GM18519 (cell line): ENCODE data around the gene IQCE.

Experiments
- ATAC-seq: cut with Tn5 transposase; IDR thresholded peaks from one replicate; pipeline ENCODE4 v1.9.1; 2021; ENCODE audit warnings: mild to moderate bottlenecking, moderate library complexity; ENCODE audit not compliant: unreplicated experiment, low FRiP score

IQCE gene

GRCh38 chr7:2558629-2559282 is at the start of gene IQCE:
Gene IQCE, plus strand, starts transcription at chr7:2558979. Its CDS starts 203 bp downstream, at chr7:2559182.
- peak; percentile 54 for ATAC-seq

GRCh38 chr7:2509298-2509906 is 49.4 kb upstream of the IQCE start:
- no peak for ATAC-seq

- ATAC-seq, result no peak
Observed at GRCh38 chr7:2510130-2510776, 48.5 kb upstream of the IQCE start.

- ATAC-seq, result no peak
Observed at GRCh38 chr7:2510909-2511768, 47.6 kb upstream of the IQCE start.

- no peak for ATAC-seq
Observed at GRCh38 chr7:2511769-2512168, 47.0 kb upstream of the IQCE start.

GRCh38 chr7:2512179-2512661 is 46.6 kb upstream of the IQCE start:
- ATAC-seq, result no peak

- ATAC-seq, result no peak
Observed at GRCh38 chr7:2512713-2513112, 46.1 kb upstream of the IQCE start.

GRCh38 chr7:2513702-2514101 is 45.1 kb upstream of the IQCE start:
- ATAC-seq, result no peak

GRCh38 chr7:2514473-2515423 is 44.0 kb upstream of the IQCE start:
- ATAC-seq, result no peak

GRCh38 chr7:2515424-2516193 is 43.2 kb upstream of the IQCE start:
- no peak for ATAC-seq

- ATAC-seq, result no peak
Observed at GRCh38 chr7:2516194-2516555, 42.6 kb upstream of the IQCE start.

GRCh38 chr7:2517026-2517425 is 41.8 kb upstream of the IQCE start:
- no peak for ATAC-seq

- ATAC-seq, result no peak
Observed at GRCh38 chr7:2517678-2518507, 40.9 kb upstream of the IQCE start.

GRCh38 chr7:2518737-2519118 is 40.1 kb upstream of the IQCE start:
- no peak for ATAC-seq

GRCh38 chr7:2519119-2519930 is 39.5 kb upstream of the IQCE start, which contains the start of gene LFNG:
Gene LFNG, plus strand, starts transcription at chr7:2519774. Its CDS starts 88 bp downstream, at chr7:2519862.
- peak; percentile 66 for ATAC-seq

- peak; percentile 5 for ATAC-seq
Observed at GRCh38 chr7:2520131-2520760, 38.5 kb upstream of the IQCE start.

GRCh38 chr7:2520761-2521290 is 38.0 kb upstream of the IQCE start:
- ATAC-seq, result no peak
